HuH-7.5 (cell line): Measurements from ENCODE around the gene SHB.

Experiments
- DNase-seq: peaks from one replicate; pipeline ENCODE4 v3.0.0; 2011; ENCODE audit warnings: low spot score

SHB gene

GRCh38 chr9:37953206-37953774 is 115.7 kb downstream of the SHB start:
- DNase-seq = no peak

DNA sequence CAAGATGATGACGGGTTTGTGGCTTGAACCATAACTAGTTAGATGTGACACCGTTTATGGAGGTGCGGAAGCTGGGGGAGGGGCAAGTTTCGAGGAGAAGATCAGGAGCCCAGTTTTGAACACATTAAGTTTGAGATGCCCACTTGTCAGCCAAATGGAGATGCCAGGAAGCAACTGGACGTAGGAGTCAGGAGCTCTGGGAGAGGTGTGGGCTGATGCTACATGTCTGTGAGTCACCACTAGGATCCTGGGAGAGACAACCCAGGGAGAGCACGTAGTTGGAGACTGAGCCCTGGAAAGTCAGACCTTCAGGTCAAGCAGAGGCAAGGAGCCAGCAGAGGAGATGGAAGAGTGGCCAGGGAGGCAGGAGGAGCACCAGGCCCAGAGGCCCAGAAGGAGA is 116.3 kb downstream of the SHB start:
- DNase-seq = no peak

DNA sequence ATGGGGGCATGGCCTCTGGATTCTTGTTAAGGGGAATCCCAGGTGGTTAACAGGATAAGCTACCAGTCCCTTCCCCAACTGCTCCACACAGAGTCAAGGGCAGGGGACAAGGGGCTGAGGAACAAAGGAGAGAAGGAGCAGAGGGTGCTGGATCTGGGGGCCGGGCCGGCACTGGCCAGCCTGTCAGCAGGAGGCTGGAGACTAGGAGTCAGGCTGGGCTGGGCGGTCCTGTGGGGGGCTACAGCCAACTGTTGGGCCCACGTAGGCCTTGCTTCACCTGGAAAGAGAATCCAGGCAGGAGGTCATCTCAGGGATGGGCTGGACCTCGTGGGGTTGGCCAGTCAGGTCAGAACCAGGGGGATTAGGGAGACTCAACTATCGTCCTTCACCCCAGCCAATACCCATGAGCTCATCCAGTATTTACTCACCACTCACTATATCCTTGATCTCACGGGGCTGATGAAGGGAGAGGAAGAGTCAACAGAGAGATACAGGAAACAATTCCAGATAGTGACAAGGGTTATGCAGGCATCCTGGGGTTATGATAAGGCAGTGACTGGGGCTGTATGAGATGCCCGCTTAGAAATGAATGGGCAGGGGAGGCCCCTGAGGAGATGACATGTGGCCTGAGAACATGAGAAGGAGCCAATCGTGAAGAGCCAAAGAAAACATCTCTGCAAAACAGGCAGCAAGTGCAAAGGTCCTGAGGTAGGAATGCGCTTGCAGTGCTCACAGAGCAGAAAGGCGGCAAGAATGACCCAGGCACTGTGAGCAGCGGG is 117.2 kb downstream of the SHB start:
- DNase-seq = no peak

DNA sequence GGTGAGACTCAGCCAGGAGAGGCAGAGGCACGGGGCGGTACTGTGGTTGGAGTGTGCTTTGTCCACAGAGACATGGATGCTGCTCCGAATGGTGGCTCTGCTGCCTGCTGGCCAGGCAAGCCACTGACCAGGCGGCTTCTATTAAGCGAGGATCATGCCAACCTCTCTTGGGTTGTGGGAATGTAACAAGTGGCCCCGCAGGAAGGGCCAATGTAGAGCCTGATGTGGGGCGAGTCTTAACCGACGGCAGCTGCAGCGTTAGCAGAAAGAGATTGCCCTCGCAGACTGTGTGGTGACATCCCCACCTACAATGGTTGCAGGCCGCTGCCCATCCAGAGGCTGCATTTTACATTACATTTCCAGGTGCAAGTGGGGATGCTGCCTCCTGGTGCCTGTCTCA is 118.5 kb downstream of the SHB start:
- no peak for DNase-seq

DNA sequence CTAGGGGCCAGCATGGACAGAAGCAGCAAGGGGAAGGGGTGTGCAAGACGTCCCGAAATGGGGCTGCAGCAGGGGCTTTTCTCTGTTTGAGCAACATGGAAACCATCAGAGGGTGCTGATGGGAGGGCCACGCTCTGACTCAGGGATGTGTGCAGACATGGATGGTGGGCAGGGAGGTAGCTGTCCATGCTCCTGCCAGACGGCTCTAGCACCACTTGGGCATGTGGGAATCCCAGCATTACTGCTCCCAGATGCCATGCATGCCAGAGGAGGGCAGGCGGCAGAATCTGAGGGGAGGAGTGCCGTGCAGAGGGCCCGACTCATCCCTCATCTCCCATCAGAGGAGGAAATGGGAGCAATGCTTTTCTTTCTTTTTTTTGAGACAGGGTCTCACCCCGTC is 119.5 kb downstream of the SHB start:
- no peak for DNase-seq

GRCh38 chr9:37948417-37948980 is 120.5 kb downstream of the SHB start:
- no peak for DNase-seq

- no peak for DNase-seq
Measured at GRCh38 chr9:37947977-37948376, 121.0 kb downstream of the SHB start.

DNA sequence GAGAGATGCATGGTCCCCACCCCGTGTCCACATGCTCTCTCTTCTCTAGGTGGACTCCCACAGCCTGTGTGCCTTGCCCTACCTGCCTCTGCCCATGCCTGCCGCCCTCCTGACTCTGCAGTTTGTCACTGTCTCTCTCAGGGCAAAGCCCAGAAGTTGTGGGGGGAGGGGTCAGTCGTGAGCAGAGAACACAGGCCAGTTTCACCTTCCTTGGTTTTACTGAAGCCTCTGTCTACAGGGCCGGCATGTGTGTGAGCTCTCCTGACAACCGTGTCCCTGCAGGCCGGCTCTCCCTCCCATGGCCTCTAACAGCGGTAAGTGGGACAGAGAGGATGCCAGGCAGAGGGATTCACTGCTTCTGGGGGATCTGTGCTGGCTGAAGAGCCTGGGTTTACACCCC is 121.6 kb downstream of the SHB start:
- DNase-seq = no peak

GRCh38 chr9:37946971-37947370 is 122.1 kb downstream of the SHB start:
- DNase-seq = no peak

DNA sequence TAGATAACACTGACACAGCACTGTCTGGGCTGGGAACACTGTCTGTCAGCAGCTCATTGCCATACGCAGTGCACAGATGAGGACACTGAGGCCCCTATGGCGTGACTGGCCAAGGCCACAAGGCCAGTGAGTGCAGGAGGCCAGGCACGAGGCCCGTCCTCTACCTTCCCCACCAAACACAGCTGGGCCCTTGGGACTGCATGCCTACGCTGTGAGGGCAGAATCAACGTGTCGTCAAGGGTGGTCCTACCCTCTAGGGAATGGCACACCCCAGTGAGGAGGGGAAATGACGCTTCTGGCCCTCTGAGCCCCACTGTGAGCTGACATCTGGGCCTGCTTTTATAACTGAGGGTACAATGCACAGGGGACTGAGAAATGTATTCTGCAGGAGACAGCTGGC is 123.0 kb downstream of the SHB start:
- DNase-seq = no peak

GRCh38 chr9:37944671-37945481 is 124.2 kb downstream of the SHB start:
- DNase-seq = no peak

GRCh38 chr9:37944266-37944650 is 124.8 kb downstream of the SHB start:
- no peak for DNase-seq

DNA sequence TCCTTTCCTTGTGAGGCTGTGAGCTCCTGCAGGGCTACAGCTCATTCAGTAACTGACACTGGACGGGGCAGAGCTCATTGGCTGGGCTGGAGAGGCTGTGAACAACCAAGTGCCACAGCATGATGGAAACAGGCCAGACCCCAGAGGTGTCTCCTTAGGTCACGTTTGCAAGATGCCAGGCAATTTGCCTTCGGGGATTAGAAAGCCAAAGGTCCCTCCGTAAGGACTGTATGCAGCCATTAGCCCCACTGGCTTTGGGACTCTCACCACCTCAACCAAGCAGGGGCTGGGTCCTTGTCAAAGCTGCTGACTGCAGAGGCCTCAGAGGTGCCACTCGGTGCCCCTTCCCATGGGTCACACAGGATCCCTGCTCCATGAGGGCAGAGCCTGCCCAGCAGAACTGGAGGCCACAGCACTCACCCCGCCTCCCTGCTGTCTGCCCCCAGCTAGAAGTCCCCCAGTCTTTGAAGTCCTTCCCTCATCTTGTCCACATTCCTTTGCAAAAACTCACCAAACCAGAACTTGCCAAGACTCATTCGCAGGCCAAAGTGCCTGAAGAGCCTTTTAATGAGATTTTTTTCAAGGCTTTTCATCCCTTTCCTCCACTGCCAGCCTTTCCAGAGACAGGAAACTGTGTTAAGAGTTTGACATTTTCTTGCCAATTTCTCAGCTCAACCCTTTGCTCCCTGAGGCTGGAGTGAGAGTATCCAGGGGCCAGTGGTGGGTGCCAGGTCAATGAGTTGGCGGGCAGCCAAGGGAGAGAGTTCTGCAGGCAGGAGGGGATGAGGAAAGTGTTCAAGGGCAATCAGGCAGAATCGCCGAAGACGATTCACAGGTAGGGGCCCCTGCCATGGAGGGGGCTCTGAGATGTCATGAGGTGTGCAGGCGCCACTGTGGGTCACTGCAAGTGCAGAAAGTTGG is 125.4 kb downstream of the SHB start:
- no peak for DNase-seq

GRCh38 chr9:37942621-37943344 is 126.2 kb downstream of the SHB start:
- no peak for DNase-seq

DNA sequence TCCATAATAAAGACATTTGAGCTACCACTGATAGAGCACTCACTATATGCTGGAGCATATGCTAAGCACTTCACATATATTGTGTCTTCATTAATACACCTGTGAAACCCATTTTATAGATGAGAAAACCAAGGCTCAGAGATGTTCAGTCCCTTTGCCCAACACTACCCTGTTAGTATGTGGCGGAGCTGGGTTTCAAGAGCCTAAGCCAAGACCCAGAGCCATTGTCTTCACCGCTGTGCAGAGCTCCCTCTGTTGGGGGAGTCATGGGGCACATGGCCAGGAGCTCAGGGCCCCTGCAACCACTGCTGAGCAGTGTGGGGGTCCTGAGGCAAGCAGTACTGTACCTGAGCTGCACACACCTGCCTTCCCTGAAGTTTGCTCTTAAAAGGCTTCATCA is 127.8 kb downstream of the SHB start:
- DNase-seq = no peak

GRCh38 chr9:37939575-37940095 is 129.4 kb downstream of the SHB start:
- DNase-seq = no peak

GRCh38 chr9:37938121-37938891 is 130.7 kb downstream of the SHB start:
- no peak for DNase-seq

DNA sequence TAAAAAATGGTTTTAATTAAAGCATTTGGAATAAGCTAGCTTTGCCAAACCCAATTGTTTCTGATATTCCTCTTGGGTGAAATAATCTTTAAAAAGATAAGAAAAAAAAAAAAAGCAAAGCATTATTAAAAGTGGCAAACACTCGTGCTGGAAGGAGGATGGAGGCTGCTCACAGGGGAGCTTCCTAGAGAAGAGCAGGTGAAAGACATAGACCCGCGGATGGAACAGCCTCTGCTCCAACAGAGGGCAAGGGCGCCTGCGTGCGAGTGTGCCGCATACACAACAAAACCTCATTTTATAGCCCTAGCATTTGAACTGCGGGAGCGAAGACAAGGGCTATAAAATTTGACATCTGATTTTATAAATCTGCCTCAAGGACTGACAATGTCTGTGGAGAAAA is 131.7 kb downstream of the SHB start:
- DNase-seq = no peak

GRCh38 chr9:37936965-37937364 is 132.1 kb downstream of the SHB start:
- DNase-seq = no peak

GRCh38 chr9:37936376-37936775 is 132.7 kb downstream of the SHB start:
- no peak for DNase-seq
